ENCODE measurements around the gene ARHGAP27. TPM values are rescaled to one million over a fixed set of nuclear protein-coding genes. Genes with fewer than 3 reads are reported as not detected.

Gene ARHGAP27
- total RNA-seq, 4 donors from 2014 or later, result 194 to 489 (median 294) TPM

DNA sequence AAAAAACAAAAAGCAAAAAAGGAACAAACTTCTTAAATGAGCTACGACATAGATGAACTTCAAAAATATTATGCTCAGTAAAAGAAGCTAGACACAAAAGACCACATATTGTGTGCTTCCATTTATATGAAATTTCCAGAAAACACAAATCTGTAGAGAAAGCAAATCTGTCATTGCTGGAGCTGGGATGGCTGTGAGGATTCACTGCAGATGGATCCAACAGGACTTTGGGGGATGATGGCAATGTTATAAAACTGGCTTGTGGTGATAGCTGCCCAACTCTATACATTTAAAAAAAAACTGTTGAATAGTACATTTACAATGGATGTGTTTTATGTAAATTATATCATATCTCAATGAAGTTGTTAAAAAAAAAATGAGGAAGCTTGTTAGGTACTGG, 63.2 kb downstream of the ARHGAP27 start:
- no peak for DNase-seq
- Histone ChIP-seq H3K27me3 (no peaks in the 10 kb centered on the region), H3K27ac (no peak overlapping the region), H3K36me3 (no peaks in the 10 kb centered on the region), H3K4me1 (peaks cover 3 to 16% (median 11%) of the 10 kb centered on the region in 4 donors), H3K4me3 (no peak overlapping the region), H3K9me3 (no peaks in the 10 kb centered on the region)
- in situ Hi-C loops (cut with MboI; ENCODE audit: low pct_ligation_motif_present in 1 of 4, low pct_unique_long_range_greater_than_20kb in 1 of 4, low sequenced_read_pairs in 3 of 4) (no loop called here), intact Hi-C loops (cut with DNase I; ENCODE audit: low total_unique reads) (no loop called here)
- TF ChIP-seq, protein P1, sequence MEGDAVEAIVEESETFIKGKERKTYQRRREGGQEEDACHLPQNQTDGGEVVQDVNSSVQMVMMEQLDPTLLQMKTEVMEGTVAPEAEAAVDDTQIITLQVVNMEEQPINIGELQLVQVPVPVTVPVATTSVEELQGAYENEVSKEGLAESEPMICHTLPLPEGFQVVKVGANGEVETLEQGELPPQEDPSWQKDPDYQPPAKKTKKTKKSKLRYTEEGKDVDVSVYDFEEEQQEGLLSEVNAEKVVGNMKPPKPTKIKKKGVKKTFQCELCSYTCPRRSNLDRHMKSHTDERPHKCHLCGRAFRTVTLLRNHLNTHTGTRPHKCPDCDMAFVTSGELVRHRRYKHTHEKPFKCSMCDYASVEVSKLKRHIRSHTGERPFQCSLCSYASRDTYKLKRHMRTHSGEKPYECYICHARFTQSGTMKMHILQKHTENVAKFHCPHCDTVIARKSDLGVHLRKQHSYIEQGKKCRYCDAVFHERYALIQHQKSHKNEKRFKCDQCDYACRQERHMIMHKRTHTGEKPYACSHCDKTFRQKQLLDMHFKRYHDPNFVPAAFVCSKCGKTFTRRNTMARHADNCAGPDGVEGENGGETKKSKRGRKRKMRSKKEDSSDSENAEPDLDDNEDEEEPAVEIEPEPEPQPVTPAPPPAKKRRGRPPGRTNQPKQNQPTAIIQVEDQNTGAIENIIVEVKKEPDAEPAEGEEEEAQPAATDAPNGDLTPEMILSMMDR (IDR thresholded peaks at IDR 0.05), result no peak
- TF ChIP-seq POLR2AphosphoS5 (IDR thresholded peaks at IDR 0.05), result no peak
- TF ChIP-seq POLR2A (IDR thresholded peaks at IDR 0.05), result no peak
- no peak for TF ChIP-seq EP300 (IDR thresholded peaks at IDR 0.05; ENCODE audit: low read depth)
- WGBS, 2 donors (ENCODE audit: low coverage in 1 of 2), result 71 to 86% methylated on average over 1 of the region's 1 CpG

DNA sequence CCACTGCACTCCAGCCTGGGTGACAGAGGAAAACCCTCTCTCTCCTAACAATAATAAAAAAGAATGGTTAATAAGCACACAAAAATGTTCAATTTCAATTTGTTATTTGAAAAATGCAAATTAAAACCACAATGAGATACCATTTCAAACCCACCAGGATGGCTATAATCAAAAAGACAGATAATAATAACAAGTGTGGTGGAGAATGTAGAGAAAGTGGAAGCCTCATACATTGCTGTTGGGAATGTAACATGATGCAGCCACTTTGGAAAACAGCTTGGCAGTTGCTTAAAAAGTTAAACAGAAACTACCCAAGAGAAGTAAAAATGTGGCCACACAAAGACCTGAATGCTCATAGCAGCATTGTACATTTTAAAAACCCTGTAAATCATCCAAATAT, 64.0 kb downstream of the ARHGAP27 start:
- Histone ChIP-seq H3K36me3 (no peaks in the 10 kb centered on the region), H3K9me3 (no peaks in the 10 kb centered on the region), H3K4me3 (no peak overlapping the region), H3K27ac (no peak overlapping the region), H3K4me1 (peaks cover 3 to 16% (median 11%) of the 10 kb centered on the region in 4 donors), H3K27me3 (no peaks in the 10 kb centered on the region)
- intact Hi-C loops (cut with DNase I; ENCODE audit: low total_unique reads), result no loop called here
- in situ Hi-C loops (cut with MboI; ENCODE audit: low pct_ligation_motif_present in 1 of 4, low pct_unique_long_range_greater_than_20kb in 1 of 4, low sequenced_read_pairs in 3 of 4), result no loop called here
- TF ChIP-seq POLR2A (IDR thresholded peaks at IDR 0.05) (no peak), POLR2AphosphoS5 (IDR thresholded peaks at IDR 0.05) (no peak), EP300 (IDR thresholded peaks at IDR 0.05; ENCODE audit: low read depth) (no peak)
- TF ChIP-seq, protein P1 (IDR thresholded peaks at IDR 0.05), result no peak
- DNase-seq, result no peak

DNA sequence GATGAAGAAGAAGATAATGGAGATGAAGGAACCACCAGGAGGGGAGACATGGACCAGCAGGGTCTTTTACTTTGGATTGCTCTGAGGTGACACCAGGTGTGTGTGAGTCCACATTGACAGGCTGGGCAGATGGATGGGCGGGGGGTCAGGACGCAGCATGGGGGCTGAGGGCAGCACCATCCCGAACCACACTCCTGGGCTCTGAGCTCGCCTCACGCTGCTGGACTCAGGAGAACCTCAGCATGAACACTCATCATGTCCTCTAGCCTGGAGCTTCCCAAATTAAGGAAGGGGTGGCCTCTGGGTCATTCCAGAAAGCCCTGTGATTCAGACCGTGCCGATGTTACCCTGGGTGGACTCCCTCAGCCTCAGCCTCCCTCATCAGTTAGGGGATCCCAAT, 65.5 kb downstream of the ARHGAP27 start:
- WGBS, 2 donors (ENCODE audit: low coverage in 1 of 2), result 97% methylated on average over 7 of the region's 7 CpGs
- DNase-seq, result no peak
- Histone ChIP-seq H3K9me3 (no peaks in the 10 kb centered on the region), H3K36me3 (no peaks in the 10 kb centered on the region), H3K4me1 (peaks cover 3 to 12% (median 10%) of the 10 kb centered on the region in 4 donors), H3K27me3 (no peaks in the 10 kb centered on the region), H3K27ac (no peak overlapping the region), H3K4me3 (no peak overlapping the region)
- intact Hi-C loops (cut with DNase I; ENCODE audit: low total_unique reads), result no loop called here
- TF ChIP-seq EP300 (IDR thresholded peaks at IDR 0.05; ENCODE audit: low read depth) (no peak), POLR2A (IDR thresholded peaks at IDR 0.05) (no peak), POLR2AphosphoS5 (IDR thresholded peaks at IDR 0.05) (no peak)
- TF ChIP-seq, protein P1 (IDR thresholded peaks at IDR 0.05), result no peak
- in situ Hi-C loops (cut with MboI; ENCODE audit: low pct_ligation_motif_present in 1 of 4, low pct_unique_long_range_greater_than_20kb in 1 of 4, low sequenced_read_pairs in 3 of 4), result no loop called here

DNA sequence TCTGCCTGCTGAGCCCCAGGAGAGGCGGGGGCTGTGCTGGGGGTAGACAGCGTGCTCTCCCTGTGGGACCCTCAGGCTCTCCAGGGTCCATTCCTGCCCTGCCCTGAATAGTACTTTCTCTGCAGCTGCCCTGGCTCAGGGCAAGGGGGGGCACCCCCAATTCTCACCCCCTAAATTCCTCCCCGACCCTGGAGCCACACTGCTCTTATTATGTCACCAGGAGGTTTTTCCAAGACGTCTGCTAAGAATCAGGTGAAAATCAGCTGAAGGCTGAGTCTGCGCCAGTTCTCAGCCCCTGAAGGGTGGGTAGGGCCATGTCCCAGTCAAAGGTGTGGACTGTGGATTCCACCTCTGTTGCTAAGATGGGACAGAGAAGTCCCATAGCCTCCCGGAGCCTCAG, 66.0 kb downstream of the ARHGAP27 start:
- intact Hi-C loops (cut with DNase I; ENCODE audit: low total_unique reads), result no loop called here
- no peak overlapping the region for H3K4me3 ChIP-seq
- WGBS, 2 donors (ENCODE audit: low coverage in 1 of 2), result 94% methylated on average over 6 of the region's 6 CpGs; no CpG with 5 or more reads in 1 of the 2 donors
- TF ChIP-seq EP300 (IDR thresholded peaks at IDR 0.05; ENCODE audit: low read depth) (no peak), POLR2A (IDR thresholded peaks at IDR 0.05) (no peak), POLR2AphosphoS5 (IDR thresholded peaks at IDR 0.05) (no peak)
- TF ChIP-seq, protein P1 (IDR thresholded peaks at IDR 0.05), result no peak
- no peaks in the 10 kb centered on the region for H3K27me3 ChIP-seq
- no peaks in the 10 kb centered on the region for H3K36me3 ChIP-seq
- in situ Hi-C loops (cut with MboI; ENCODE audit: low pct_ligation_motif_present in 1 of 4, low pct_unique_long_range_greater_than_20kb in 1 of 4, low sequenced_read_pairs in 3 of 4), result no loop called here
- H3K9me3 ChIP-seq, result no peaks in the 10 kb centered on the region
- no peak overlapping the region for H3K27ac ChIP-seq
- no peak for DNase-seq
- peaks cover 0 to 7% (median 5%) of the 10 kb centered on the region in 4 donors for H3K4me1 ChIP-seq
